Forelimb muscle (tissue), 1 donor: Measurements from ENCODE around the gene SHISAL1. TPM values are rescaled to one million over a fixed set of nuclear protein-coding genes. Genes with fewer than 3 reads are reported as not detected.
"Not testable (repeated sequence)": the region's sequence is repeated elsewhere in the genome, so short reads cannot be mapped to it uniquely, and the experiment has no call there.

Source experiments
- DNase-seq: peaks from one replicate; pipeline ENCODE4 v3.0.0-alpha.2; 2013; ENCODE audit warnings: low read depth
- polyA plus RNA-seq: library from polyadenylated mRNA; unstranded; fragments of 120-200 nt; gene quantifications from one replicate; pipeline ENCODE4 v1.2.1, GENCODE V29; 2013; ENCODE audit not compliant: insufficient read length

Gene SHISAL1
- polyA plus RNA-seq, 1 donor: 17.1 TPM

- not testable (repeated sequence) for DNase-seq
Observed at GRCh38 chr22:44234372-44234771, 78.4 kb downstream of the SHISAL1 start.

GRCh38 chr22:44231233-44231632, 81.5 kb downstream of the SHISAL1 start:
- DNase-seq: no peak

- DNase-seq: no peak
Observed at GRCh38 chr22:44229809-44230208, 82.9 kb downstream of the SHISAL1 start.

- no peak for DNase-seq
Observed at GRCh38 chr22:44229331-44229730, 83.4 kb downstream of the SHISAL1 start.

- DNase-seq: no peak
Observed at GRCh38 chr22:44225812-44226211, 86.9 kb downstream of the SHISAL1 start.

- no peak for DNase-seq
Observed at GRCh38 chr22:44225091-44225689, 87.6 kb downstream of the SHISAL1 start.

- DNase-seq: no peak
Observed at GRCh38 chr22:44224166-44224565, 88.6 kb downstream of the SHISAL1 start.

GRCh38 chr22:44221710-44222475, 90.9 kb downstream of the SHISAL1 start:
- DNase-seq: no peak

GRCh38 chr22:44220727-44221680, 91.7 kb downstream of the SHISAL1 start:
- DNase-seq: no peak

GRCh38 chr22:44219101-44219870, 93.5 kb downstream of the SHISAL1 start:
- no peak for DNase-seq

- no peak for DNase-seq
Observed at GRCh38 chr22:44218071-44218470, 94.7 kb downstream of the SHISAL1 start.

GRCh38 chr22:44217346-44217745, 95.4 kb downstream of the SHISAL1 start:
- no peak for DNase-seq

GRCh38 chr22:44215287-44215686, 97.5 kb downstream of the SHISAL1 start:
- no peak for DNase-seq

- no peak for DNase-seq
Observed at GRCh38 chr22:44214764-44215163, 98.0 kb downstream of the SHISAL1 start.

- DNase-seq: no peak
Observed at GRCh38 chr22:44214187-44214586, 98.6 kb downstream of the SHISAL1 start.

GRCh38 chr22:44213489-44214043, 99.2 kb downstream of the SHISAL1 start:
- no peak for DNase-seq

GRCh38 chr22:44212936-44213335, 99.8 kb downstream of the SHISAL1 start:
- DNase-seq: no peak

- DNase-seq: no peak
Observed at GRCh38 chr22:44211946-44212930, 100.5 kb downstream of the SHISAL1 start.

- no peak for DNase-seq
Observed at GRCh38 chr22:44211256-44211945, 101.3 kb downstream of the SHISAL1 start.
